AG20443 (cell line): ENCODE measurements around the gene RBM20.
A peak's percentile ranks its signal among the peaks of the same experiment; 100 is the strongest.
"Not testable (repeated sequence)": the region's sequence is repeated elsewhere in the genome, so short reads cannot be mapped to it uniquely, and the experiment has no call there.

Experiments used
- DNase-seq: peaks from one replicate; pipeline ENCODE4 v3.0.0; 2012; ENCODE audit warnings: low spot score, mixed read lengths

RBM20 gene

GRCh38 chr10:110853921-110854605 lies 209.9 kb downstream of the RBM20 start:
- no peak for DNase-seq

DNA sequence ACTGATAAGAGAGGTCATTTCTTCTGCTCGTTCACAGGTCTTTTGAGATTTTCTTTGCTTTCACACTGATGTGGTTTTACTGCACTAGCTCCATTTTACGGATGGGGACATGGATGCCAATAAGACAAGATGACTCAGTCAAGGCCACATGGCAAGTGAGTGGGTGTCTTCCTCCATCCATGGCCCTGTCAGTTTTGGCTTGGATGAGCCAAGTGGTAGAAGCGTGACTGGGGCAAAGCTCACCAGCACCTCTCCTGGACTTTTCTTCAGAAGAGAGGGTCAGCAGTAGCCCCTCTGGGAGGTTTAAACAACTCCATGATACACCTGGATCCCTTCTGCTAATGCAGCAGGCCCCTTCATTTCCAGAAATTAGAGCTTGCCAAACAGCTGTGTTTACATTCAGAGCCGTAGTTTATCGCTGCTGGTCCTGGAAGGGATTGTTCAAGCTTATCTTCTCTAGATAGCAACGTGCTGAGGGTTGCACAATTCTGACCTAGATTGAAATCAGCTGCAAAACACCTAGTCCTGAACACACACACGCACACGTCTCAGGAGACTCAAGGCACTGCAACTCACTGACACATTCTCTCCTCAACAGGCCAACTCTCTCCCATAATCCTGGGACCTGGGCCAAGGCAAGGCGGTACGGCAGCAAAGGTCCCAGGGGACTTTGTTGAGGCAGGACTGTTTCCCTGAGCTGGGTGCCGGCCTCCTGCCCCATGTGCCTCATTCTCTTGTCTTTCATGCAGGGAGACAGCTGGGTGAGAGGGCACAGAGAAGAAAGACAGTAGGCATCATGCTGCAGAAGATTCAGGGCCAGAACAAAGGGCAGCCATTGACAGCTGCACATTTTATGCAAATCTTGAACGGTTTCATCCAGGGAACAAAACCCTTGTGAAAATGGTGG lies 213.4 kb downstream of the RBM20 start:
- DNase-seq: no peak

DNA sequence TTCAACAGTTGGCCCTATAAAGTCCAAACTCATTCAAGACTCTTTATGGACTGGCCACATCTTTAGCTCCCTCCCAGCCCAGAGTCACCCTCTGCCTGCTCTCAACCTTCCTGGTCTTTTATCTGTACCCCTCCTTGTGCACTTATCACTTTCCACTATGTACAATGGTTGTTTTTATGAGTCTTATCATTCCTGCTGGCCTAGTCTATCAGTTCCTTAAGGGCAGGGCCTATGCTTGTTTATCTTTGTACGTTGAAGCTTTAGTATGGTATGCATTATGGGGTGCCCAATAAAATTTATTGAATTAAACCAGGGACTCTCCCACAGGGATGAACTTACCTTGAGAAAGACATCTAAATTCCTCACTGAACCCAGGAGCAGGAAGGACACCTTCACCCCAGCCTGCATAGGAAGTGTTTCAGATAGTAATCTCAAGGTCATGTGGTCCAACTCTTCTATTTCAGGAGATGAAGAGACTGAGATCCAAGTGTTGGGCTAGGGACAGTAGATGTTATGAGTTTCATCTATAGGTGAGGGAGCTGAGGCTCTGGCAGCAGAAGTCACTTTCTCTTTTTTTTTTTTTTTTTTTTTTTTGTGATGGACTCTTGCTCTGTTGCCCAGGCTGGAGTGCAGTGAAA lies 214.3 kb downstream of the RBM20 start:
- no peak for DNase-seq

- no peak for DNase-seq
Measured at GRCh38 chr10:110859206-110859972, 215.3 kb downstream of the RBM20 start.

DNA sequence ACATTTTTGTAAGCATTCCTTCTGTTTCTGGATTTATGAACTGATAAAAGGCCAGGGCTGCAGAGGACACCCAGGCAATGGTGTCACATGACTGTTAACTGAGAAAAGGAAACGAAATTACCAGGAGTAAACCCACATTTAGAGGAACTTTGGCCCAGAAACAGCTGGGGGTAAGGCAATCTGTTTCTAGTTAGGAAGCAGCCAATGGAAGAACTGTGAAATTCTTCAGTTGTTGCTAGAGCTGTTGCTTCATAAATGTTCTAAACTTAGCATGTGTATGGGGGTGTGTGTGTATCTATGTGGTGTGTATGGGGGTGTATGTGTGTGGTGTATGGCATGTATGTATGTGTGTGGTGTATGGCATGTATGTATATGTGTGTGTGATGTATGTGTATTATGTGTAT lies 215.8 kb downstream of the RBM20 start:
- peak; percentile 86 for DNase-seq

GRCh38 chr10:110860576-110861241 lies 216.6 kb downstream of the RBM20 start:
- no peak for DNase-seq

- DNase-seq: no peak
Measured at GRCh38 chr10:110861476-110861875, 217.3 kb downstream of the RBM20 start.

DNA sequence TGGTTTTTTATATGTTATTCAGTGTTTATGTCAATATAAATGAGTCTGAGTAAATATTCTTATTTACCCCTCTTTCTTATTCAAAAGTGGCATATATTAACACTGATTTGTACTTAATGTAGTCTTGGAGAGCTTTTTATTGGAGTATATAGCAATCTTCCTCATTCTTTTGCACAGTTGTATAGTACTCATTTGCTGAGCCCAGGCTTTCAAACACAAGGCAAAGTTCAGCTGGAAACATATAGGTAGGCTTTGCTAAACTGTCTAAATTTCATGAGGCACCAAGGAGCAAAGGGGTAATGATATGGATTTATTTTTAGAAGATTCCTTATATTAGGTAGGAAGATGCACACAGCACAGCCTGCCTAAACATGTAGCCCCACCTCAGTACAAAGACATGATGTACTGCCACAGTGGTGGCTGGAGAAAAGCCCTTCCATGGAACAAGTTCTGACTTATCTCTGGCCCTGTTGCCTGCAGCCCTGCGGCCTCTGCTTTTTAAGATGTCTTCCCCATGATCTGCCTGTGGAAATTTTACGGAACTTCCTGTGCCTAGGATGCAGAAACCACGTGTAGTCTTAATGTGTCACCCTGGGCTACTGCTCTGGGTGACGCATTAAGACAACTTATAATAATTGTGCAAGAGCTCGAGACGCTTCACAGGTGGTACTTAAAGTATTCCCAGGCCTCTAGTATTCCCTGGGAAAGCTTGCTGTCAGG lies 218.0 kb downstream of the RBM20 start:
- DNase-seq: no peak

DNA sequence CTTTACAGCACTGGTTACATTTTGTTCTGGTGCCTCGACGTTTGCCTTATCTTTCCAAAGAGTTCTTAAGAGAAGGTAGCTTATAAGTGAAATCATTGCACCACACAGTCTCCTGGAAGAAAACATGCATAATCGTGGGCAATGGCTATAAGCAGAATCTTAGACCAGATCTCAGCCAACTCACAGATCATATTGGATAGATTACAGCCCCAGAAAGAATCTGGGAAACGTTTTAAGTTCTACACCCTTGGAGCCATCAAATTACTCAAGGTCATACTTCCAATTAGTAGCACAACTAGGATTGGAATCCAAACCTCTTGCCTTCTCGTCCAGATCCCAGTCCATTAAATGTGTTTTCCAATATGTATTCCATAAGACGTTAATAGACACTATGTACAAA lies 218.8 kb downstream of the RBM20 start:
- no peak for DNase-seq

DNA sequence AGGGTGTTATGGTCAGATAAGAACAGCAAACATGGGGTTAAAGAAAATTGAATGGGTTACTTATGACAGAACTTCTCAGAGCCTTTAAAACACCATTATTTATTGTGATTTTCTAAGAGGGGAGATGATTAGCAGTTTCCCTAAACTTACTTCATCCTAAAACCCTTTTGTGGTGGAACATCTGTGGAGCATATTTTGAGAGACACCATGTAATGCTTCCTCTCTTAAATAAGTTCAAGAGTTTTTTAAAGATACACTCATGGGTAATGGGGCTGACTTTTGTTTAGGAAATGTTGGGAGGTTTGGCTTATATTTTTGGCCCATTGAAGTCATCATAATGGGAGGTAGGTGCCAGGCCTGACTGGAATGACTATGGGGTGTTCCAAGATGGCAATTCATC lies 219.2 kb downstream of the RBM20 start:
- DNase-seq: no peak

DNA sequence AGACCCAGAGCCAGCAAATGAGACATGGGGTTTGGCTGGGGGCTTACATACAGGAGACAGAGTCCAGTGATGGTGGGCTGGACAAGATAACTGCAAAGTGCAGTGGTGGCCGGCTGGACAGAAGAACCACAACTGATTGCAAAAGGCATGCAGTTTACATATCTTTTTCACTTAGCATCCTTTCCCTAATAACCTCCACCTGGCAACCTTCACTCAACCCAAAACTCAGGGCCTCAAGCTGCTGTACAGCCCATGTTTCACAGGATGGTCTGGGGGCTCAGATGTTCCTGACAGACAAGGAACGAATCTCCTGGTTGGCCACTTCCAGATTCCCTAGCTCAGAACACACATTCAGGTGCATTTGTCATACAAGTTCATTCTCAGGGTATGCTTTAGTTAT lies 219.8 kb downstream of the RBM20 start:
- DNase-seq: no peak

DNA sequence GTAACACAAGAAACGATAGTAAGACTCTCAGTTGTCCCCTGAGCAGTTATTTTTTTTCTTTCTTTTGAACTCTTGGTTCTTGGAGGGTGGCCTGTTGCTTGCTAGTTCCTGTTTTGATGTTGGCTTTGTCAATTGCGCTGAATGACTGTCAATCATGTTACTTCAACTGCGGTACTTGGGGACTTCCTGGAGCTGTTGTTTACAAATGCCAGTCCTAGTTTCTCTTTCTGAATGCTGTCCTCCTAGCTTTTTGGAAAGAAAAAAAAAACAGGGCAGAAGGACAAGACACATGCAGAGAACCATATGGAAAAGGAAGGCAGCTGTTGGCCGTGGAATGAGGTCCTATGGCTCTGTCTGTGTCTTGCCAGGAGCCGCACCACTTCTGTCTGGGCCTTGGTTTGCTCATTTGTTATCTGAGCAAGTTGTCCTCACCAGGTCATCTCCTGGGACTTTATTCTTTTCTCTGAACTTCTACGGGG lies 220.6 kb downstream of the RBM20 start:
- no peak for DNase-seq

- peak; percentile 66 for DNase-seq
Measured at GRCh38 chr10:110865186-110865808, 221.2 kb downstream of the RBM20 start.

- no peak for DNase-seq
Measured at GRCh38 chr10:110865809-110866482, 221.8 kb downstream of the RBM20 start.

DNA sequence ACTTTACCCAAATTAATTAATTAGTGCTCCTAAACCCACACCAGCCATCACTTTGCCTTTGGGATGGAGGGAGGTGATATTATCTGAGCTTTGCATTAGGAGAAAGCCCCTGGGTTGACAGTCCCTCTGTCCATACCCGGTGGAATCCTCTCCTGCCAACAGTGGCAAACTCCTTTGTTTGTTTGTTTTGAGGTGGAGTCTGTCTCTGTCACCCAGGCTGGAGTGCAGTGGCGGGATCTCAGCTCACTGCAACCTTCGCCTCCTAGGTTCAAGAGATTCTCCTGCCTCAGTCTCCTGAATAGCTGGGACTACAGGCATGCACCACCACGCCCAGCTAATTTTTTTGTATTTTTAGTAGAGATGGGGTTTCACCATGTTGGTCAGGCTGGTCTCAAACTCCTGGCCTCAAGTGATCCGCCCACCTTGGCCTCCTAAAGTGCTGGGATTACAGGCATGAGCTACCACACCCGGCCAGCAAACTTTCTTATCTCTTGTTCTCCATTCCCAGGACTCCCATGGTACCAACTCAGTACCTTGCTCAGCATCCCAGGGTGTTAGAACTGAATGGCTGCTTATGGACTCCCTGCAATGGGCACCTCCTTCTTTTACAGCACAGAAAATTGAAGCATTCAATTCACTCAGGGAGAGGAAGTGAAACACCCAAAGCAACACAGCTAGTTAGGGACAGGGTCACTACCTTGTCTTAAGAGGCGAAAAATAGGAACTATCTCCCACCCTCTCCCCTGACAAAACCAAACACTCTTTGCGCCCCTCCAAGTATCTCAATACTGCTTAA lies 223.1 kb downstream of the RBM20 start:
- DNase-seq: not testable (repeated sequence)

DNA sequence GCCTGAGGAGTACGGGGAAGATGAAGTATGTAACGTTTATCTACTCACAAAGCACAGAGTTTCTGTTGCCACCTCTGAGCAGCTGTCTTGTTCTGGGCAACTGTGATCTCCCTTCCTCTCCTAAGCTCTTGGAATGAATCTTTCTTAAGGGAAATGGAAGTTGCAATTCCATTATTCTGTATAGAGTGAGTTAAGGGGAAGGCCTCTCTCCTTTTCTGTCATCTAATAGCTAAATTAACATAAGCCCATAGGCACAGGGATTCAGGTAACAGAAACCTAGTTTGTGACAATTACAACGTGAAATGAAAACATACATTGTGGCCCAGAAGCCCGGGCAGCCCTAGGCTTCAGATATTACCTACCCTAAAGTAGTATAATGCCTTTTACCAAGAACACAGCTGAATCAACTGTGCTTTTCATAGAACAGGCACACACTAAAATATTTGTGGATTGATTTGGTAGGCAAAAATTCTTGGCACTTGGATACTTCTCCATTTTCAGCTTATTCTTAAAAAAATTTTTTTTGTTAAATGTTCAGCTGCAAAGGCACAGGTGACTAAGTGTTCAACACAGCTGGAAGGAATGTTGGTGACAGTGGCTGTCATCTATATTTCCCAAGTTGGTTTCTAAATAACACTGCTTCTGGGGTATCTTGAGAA lies 223.8 kb downstream of the RBM20 start:
- no peak for DNase-seq

DNA sequence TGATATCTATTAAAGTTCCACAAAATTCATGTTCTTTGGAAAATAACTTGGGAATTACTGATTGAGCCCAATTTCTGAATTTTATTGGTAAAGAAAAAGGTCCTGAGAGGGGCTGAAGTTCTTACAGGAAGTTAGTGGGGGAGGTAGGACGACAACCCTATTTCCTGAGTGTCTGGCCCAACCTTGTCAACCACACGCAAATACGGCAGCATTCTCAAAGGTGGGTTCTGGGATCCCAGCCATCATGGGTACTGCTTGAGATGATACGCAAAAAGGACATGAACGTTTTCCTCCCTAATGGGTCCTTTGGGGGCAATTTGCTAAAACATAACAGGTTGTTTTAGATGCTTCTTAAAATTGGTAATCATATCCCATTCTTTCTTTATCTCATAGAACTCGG lies 224.8 kb downstream of the RBM20 start:
- DNase-seq: no peak

- no peak for DNase-seq
Measured at GRCh38 chr10:110870823-110871297, 226.7 kb downstream of the RBM20 start.
